Adrenal gland (tissue), 12 donors: Measurements from ENCODE around the gene DPYD. TPM values are rescaled to one million over a fixed set of nuclear protein-coding genes. Genes with fewer than 3 reads are reported as not detected.

Experiments
- DNase-seq, 7 donors: peaks; one replicate each; pipeline ENCODE4 v3.0.0-alpha.2; 2019 to 2020
- H3K27ac ChIP-seq, 5 donors: fragments of 200-600 bp; sonication (generic) in 4 of 5; 1 replicate in 3 of 5; 2 replicates in 2 of 5; pipeline versions ENCODE4 v1.5.1 to v1.8.0; 2016 to 2020; ENCODE audit warnings: mild to moderate bottlenecking in 1 of 5
- H3K27me3 ChIP-seq: fragments of 200-600 bp; 2 replicates; pipeline ENCODE4 v1.8.0; 2021
- H3K36me3 ChIP-seq, 2 donors: fragments of 200-600 bp; replicated peaks in 1 of 2; 1 replicate in 1 of 2; 2 replicates in 1 of 2; pipeline versions ENCODE4 v1.5.1 to v1.8.0; 2018 to 2022
- H3K4me1 ChIP-seq, 2 donors: fragments of 200-600 bp; replicated peaks in 1 of 2; 1 replicate in 1 of 2; 2 replicates in 1 of 2; pipeline versions ENCODE4 v1.5.1 to v1.8.0; 2018 to 2021
- H3K4me3 ChIP-seq, 4 donors: fragments of 200-600 bp; sonication (generic) in 3 of 4; one replicate each; pipeline ENCODE4 v1.5.1; 2016 to 2018
- H3K9me3 ChIP-seq, 3 donors: fragments of 200-600 bp; sonication (generic) in 1 of 3; replicated peaks in 1 of 3; 1 replicate in 2 of 3; 2 replicates in 1 of 3; pipeline versions ENCODE4 v1.5.1 to v1.8.0; 2016 to 2021
- POLR2A ChIP-seq, 2 donors: fragments of 450-650 bp; IDR thresholded peaks; one replicate each; pipeline ENCODE4 v1.6.1; 2017; ENCODE audit warnings: antibody characterized with exemption in 2 of 2, mild to moderate bottlenecking in 2 of 2, moderate library complexity in 1 of 2
- WGBS, 4 donors: extraction: QIAGEN DNeasy Blood & Tissue Kit in 2 of 4; methylation state at CpG; one replicate each; pipeline versions ENCODE4 v1.1.5 to v1.1.7; 2013 to 2017; 5-methylcytosine and 5-hydroxymethylcytosine counted together
- intact Hi-C, 2 donors: fragments of 100-400 bp; cut with DNase I; formaldehyde crosslinking; loops; one replicate each; pipeline versions ENCODE4 v1.14.1 to v1.15.0; 2022 to 2023
- polyA plus RNA-seq, 3 donors: library from polyadenylated mRNA; stranded (reverse); fragments of 200-250 nt in 2 of 3; fragments of 350-450 nt in 1 of 3; fragmentation: Illumina TruSeq in 1 of 3; extraction: RNeasy Lipid Tissue Mini Kit (QIAGEN cat#74804) in 1 of 3; gene quantifications; one replicate each; pipeline ENCODE4 v1.2.3, GENCODE V29; 2013 to 2014
- total RNA-seq, 9 donors: library from RNA; depleted of rRNA in 4 of 9; stranded (reverse); fragments of >200 nt in 4 of 9; fragments of 120-200 nt in 1 of 9; fragmentation: NEBNext Ultra II Directional in 1 of 9; extraction: Animal tissue kit (Norgen Biotek cat#: 25700) in 1 of 9; gene quantifications; one replicate each; pipeline versions ENCODE4 v1.1.0 to v1.2.4, GENCODE V29; 2013 to 2023
- TF ChIP-seq, protein P1 (sequence below), 6 experiments: fragments of 450-650 bp in 4 of 6; fragments of 200-600 bp in 2 of 6; sonication (generic) in 1 of 6; IDR thresholded peaks; 1 replicate in 5 of 6; 2 replicates in 1 of 6; pipeline versions ENCODE4 v1.5.1 to v1.8.0; 2016 to 2021; ENCODE audit warnings: antibody characterized with exemption in 6 of 6, mild to moderate bottlenecking in 2 of 6, moderate library complexity in 1 of 6
- donor health status: healthy with polysubstance abuse.
- donor health status: Bipolar disorder and iron deficiency.
- donor health status: DM: yes; HTN: yes; CAD: no.
- donor health status: DM: no; HTN: no; CAD: no.
- donor health status: DM: no; HTN: no; CAD: no.
- donor health status: DM: yes; HTN: yes; CAD: no.

DPYD gene
- total and polyA plus RNA-seq, 12 donors, result 6.6 to 73.1 (median 30.2) TPM

DNA sequence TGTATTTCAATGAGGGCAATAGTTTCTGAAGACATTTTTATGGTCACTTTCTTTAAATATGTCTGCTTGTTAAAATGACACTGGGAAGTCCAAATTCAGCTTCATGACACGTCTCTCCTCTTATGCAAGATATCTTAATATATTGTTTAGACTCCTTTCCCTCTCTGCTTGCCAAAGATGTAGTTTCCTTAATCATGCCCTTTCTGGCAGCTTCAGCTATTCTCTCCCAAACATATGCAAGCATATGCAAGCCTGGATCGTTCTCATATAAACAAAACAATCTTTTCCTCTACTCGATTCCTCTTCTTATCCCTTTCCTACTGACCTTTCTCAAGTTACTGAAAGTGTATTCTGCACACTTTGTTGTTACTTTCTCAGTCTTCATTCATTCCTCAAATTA, 827.1 kb downstream of the DPYD start:
- WGBS, 4 donors, result 73 to 89% (median 75%) methylated on average over 3 of the region's 3 CpGs
- no peaks in the 10 kb centered on the region for H3K27me3 ChIP-seq
- TF ChIP-seq POLR2A (IDR thresholded peaks at IDR 0.05), result no peak
- TF ChIP-seq, protein P1, sequence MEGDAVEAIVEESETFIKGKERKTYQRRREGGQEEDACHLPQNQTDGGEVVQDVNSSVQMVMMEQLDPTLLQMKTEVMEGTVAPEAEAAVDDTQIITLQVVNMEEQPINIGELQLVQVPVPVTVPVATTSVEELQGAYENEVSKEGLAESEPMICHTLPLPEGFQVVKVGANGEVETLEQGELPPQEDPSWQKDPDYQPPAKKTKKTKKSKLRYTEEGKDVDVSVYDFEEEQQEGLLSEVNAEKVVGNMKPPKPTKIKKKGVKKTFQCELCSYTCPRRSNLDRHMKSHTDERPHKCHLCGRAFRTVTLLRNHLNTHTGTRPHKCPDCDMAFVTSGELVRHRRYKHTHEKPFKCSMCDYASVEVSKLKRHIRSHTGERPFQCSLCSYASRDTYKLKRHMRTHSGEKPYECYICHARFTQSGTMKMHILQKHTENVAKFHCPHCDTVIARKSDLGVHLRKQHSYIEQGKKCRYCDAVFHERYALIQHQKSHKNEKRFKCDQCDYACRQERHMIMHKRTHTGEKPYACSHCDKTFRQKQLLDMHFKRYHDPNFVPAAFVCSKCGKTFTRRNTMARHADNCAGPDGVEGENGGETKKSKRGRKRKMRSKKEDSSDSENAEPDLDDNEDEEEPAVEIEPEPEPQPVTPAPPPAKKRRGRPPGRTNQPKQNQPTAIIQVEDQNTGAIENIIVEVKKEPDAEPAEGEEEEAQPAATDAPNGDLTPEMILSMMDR (IDR thresholded peaks at IDR 0.05), result no peak
- no peak overlapping the region for H3K27ac ChIP-seq
- no peaks in the 10 kb centered on the region for H3K4me1 ChIP-seq
- intact Hi-C loops, result no loop called here
- H3K36me3 ChIP-seq, result no peaks in the 10 kb centered on the region
- H3K4me3 ChIP-seq, result no peak overlapping the region
- no peak for DNase-seq
- H3K9me3 ChIP-seq, result no peaks in the 10 kb centered on the region

DNA sequence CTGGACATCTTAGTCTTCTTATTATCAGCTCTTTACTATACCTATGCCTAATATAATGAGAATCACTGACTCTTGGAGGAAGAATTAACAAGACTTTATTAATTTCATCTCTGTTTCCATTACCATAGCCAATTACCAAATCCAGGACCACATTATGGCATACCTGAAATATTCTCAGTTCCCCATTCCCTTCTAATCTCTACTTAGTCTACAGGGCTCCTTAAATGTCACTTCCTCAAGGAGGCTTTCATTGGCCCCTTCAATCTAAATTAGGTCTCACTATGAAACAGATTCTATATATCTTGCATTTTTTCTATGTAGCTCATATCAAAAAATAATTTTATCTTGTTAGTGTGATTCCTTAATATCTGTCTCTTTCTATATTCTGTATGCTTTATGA, 828.0 kb downstream of the DPYD start:
- no peaks in the 10 kb centered on the region for H3K36me3 ChIP-seq
- H3K27me3 ChIP-seq, result no peaks in the 10 kb centered on the region
- TF ChIP-seq, protein P1 (IDR thresholded peaks at IDR 0.05), result no peak
- no peak for TF ChIP-seq POLR2A (IDR thresholded peaks at IDR 0.05)
- H3K27ac ChIP-seq, result no peak overlapping the region
- no peaks in the 10 kb centered on the region for H3K4me1 ChIP-seq
- H3K9me3 ChIP-seq, result no peaks in the 10 kb centered on the region
- no peak for DNase-seq
- no peak overlapping the region for H3K4me3 ChIP-seq
- intact Hi-C loops, result no loop called here

DNA sequence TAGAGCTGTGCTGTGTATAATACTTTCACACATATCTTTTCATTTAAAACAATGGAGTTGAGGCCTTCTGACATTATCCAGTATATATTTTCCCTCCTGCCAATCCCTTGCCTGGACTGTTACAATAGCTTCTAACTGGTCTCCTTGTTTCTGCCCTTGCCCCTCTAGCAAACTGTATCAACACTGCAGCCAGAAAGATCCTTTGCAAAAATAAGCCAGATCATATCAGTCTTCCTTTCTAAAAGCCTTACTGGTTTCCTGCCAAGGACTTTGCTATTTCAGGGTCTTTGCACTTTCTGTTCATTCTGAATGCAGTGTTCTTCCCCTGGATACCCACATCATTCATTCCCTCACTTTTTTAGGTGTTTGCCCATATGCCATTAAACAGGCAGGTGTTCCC, 829.2 kb downstream of the DPYD start:
- Histone ChIP-seq H3K4me1 (no peaks in the 10 kb centered on the region), H3K36me3 (no peaks in the 10 kb centered on the region), H3K27ac (no peak overlapping the region), H3K9me3 (no peaks in the 10 kb centered on the region), H3K4me3 (no peak overlapping the region), H3K27me3 (no peaks in the 10 kb centered on the region)
- no peak for DNase-seq
- TF ChIP-seq, protein P1 (IDR thresholded peaks at IDR 0.05), result no peak
- no peak for TF ChIP-seq POLR2A (IDR thresholded peaks at IDR 0.05)
- intact Hi-C loops, result no loop called here

DNA sequence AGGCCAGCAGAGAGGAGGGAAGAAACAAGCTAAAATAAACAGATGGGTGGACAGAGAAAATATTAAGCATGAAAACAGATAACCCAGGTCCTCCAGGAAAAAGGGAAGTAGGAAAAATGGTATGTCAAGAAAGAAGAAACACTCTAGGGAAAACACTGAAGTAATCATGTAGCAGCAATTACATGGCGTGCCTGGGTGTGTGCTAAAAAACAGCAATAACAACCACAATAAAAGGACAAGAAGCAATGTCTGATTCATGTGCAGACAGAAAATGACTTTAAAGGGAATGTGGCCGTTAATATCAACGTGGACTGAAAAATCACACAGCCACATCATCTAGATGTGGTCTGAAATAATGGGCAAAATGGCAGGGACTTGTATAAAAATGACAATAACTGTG, 829.6 kb downstream of the DPYD start:
- Histone ChIP-seq H3K27me3 (no peaks in the 10 kb centered on the region), H3K9me3 (no peaks in the 10 kb centered on the region), H3K4me3 (no peak overlapping the region), H3K4me1 (no peaks in the 10 kb centered on the region), H3K27ac (no peak overlapping the region), H3K36me3 (no peaks in the 10 kb centered on the region)
- TF ChIP-seq, protein P1 (IDR thresholded peaks at IDR 0.05), result no peak
- TF ChIP-seq POLR2A (IDR thresholded peaks at IDR 0.05), result no peak
- no peak for DNase-seq
- intact Hi-C loops, result no loop called here
- WGBS, 4 donors, result 77 to 82% (median 80%) methylated on average over 3 of the region's 3 CpGs
